Cardiac muscle cell (in vitro differentiated cells and primary cell): ENCODE measurements around the gene NTRK2. TPM values are rescaled to one million over a fixed set of nuclear protein-coding genes. Genes with fewer than 3 reads are reported as not detected.

Experiments used
- DNase-seq, 2 donors: peaks; one replicate each; pipeline versions ENCODE4 v3.0.0 to v3.0.0-alpha.2; 2010 to 2017; ENCODE audit warnings: low read depth in 1 of 2, low spot score in 1 of 2
- H3K27ac ChIP-seq: fragments of 200-600 bp; sonication (generic); 2 replicates; pipeline ENCODE4 v1.5.1; 2016
- H3K27me3 ChIP-seq: fragments of 200-600 bp; sonication (generic); 2 replicates; pipeline ENCODE4 v1.6.0; 2016; ENCODE audit warnings: control low read depth
- H3K36me3 ChIP-seq: fragments of 200-600 bp; sonication (generic); 2 replicates; pipeline ENCODE4 v1.5.1; 2016; ENCODE audit warnings: control low read depth
- H3K4me1 ChIP-seq: fragments of 200-600 bp; sonication (generic); 2 replicates; pipeline ENCODE4 v1.8.1; 2017; ENCODE audit warnings: low read depth, mild to moderate bottlenecking, mixed run types
- H3K4me3 ChIP-seq: fragments of 200-600 bp; sonication (generic); 2 replicates; pipeline ENCODE4 v1.5.1; 2016; ENCODE audit warnings: mild to moderate bottlenecking
- H3K9me3 ChIP-seq: fragments of 200-600 bp; sonication (generic); 2 replicates; pipeline ENCODE4 v1.5.1; 2017; ENCODE audit warnings: low read depth, mild to moderate bottlenecking, control low read depth
- polyA plus RNA-seq: library from polyadenylated mRNA; unstranded; fragments of >200 nt; fragmentation: Nextera tagmentation; extraction: Ambion mirVana; gene quantifications from 2 replicates; pipeline ENCODE4 v1.2.1, GENCODE V29; 2016
- total RNA-seq: library from RNA; depleted of rRNA; stranded (reverse); fragments of >200 nt; gene quantifications from 2 replicates; pipeline ENCODE4 v1.2.3, GENCODE V29; 2016
- TF ChIP-seq, protein P1 (sequence below): IDR thresholded peaks from 2 replicates; pipeline ENCODE4 v1.5.1; 2012; ENCODE audit warnings: low read depth, mild to moderate bottlenecking, low read length

NTRK2 gene
- total and polyA plus RNA-seq, 2 experiments from 2014 or later = 1.3 TPM

DNA sequence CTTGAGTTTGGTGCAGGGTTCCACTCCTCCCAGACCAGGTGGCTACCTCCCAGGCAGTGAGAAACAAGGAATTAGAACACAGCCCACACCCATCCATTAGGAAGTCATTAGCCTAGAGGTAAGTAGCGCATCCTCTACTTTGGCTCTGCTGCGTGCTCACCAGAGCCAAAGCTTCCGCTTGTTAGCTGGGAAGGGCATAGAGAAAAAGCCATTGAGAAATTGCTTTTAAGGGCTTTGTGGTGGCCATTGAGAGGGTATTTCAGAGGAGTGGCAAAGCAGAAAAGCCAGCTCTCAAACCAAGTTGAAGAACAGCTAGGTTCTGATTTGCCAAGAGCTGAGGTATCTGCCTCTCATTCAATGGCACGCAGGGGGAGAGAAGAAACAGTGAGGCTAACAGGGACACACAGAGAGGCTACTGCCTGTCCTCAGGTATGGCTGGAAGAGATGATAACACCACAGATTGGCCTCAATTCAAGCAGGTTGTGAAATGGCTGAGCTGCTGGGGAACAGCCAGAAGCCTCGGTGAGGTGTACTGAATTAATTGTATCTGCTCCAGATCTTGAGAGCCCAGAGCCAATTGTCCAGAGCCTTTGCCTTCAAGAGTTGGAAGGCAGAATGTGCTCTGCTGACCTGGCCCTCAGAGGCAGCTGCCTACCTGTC, 119.4 kb downstream of the NTRK2 start:
- no peak overlapping the region for H3K4me3 ChIP-seq
- no peaks in the 10 kb centered on the region for H3K27me3 ChIP-seq
- no peaks in the 10 kb centered on the region for H3K36me3 ChIP-seq
- H3K27ac ChIP-seq = no peak overlapping the region
- no peak for DNase-seq
- H3K4me1 ChIP-seq = no peaks in the 10 kb centered on the region
- TF ChIP-seq, protein P1, sequence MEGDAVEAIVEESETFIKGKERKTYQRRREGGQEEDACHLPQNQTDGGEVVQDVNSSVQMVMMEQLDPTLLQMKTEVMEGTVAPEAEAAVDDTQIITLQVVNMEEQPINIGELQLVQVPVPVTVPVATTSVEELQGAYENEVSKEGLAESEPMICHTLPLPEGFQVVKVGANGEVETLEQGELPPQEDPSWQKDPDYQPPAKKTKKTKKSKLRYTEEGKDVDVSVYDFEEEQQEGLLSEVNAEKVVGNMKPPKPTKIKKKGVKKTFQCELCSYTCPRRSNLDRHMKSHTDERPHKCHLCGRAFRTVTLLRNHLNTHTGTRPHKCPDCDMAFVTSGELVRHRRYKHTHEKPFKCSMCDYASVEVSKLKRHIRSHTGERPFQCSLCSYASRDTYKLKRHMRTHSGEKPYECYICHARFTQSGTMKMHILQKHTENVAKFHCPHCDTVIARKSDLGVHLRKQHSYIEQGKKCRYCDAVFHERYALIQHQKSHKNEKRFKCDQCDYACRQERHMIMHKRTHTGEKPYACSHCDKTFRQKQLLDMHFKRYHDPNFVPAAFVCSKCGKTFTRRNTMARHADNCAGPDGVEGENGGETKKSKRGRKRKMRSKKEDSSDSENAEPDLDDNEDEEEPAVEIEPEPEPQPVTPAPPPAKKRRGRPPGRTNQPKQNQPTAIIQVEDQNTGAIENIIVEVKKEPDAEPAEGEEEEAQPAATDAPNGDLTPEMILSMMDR = no peak
- no peaks in the 10 kb centered on the region for H3K9me3 ChIP-seq

DNA sequence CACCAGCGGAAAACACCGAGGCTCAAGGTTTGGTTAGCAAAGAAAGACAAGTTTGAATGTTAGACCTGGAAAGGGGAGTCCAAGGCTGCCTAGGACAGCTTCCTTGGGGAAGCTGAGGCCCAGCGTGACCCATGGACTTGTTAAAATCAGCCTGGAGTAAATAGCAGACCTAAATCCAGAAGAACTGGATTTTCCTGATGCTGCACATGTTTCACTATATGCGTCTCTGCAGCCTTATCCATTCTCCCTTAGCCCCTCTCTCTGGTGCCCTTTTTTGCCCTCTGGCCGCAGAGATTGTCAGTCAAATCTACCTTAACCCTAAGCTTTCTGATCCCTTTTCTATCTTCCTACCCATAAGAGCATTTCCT, 119.9 kb downstream of the NTRK2 start:
- no peaks in the 10 kb centered on the region for H3K36me3 ChIP-seq
- H3K27me3 ChIP-seq = no peaks in the 10 kb centered on the region
- no peaks in the 10 kb centered on the region for H3K9me3 ChIP-seq
- H3K4me3 ChIP-seq = no peak overlapping the region
- TF ChIP-seq, protein P1 = no peak
- H3K4me1 ChIP-seq = no peaks in the 10 kb centered on the region
- no peak for DNase-seq
- no peak overlapping the region for H3K27ac ChIP-seq

DNA sequence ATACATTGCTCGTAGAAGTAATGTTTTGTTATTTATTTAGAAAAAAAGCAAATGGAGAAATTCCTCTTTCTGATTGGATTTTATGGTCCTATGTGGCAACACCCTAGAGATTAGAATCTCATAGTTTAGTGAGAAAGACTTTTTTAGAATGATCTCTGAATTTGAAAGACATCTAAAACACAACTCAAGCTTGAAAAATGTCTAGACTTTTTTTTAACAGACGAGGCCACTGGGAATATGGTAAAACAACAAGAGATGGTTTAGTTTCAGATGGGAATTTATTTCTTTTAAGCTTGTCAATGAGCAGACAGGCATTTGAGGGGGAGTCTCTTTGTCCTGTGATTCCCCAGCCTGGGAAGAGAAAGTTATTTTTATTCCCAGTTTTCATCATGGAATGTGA, 122.1 kb downstream of the NTRK2 start:
- Histone ChIP-seq H3K27ac (no peak overlapping the region), H3K4me3 (no peak overlapping the region), H3K4me1 (no peaks in the 10 kb centered on the region), H3K27me3 (no peaks in the 10 kb centered on the region), H3K36me3 (no peaks in the 10 kb centered on the region), H3K9me3 (no peaks in the 10 kb centered on the region)
- TF ChIP-seq, protein P1 = no peak
- no peak for DNase-seq

DNA sequence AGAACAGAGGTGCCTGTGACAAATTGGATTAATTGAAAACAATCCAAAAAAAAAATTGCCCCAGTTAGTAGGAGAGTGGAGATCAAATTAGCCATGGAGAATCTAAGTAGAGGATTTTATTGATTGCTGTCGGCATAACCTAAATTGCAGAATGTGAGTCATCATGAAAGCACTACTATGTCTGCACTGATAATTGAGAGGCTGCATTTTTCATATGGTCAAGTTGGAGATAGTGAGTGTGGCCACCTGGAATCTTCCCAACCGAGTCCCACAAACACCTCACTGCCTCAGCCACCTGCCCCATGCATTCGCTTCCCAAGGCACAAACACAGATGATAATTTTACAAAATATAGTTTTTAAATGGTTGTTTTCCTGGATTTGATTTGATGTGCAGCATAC, 123.7 kb downstream of the NTRK2 start:
- no peaks in the 10 kb centered on the region for H3K36me3 ChIP-seq
- H3K4me3 ChIP-seq = no peak overlapping the region
- no peak overlapping the region for H3K27ac ChIP-seq
- no peaks in the 10 kb centered on the region for H3K27me3 ChIP-seq
- H3K4me1 ChIP-seq = no peaks in the 10 kb centered on the region
- TF ChIP-seq, protein P1 = no peak
- H3K9me3 ChIP-seq = no peaks in the 10 kb centered on the region
- DNase-seq = no peak

DNA sequence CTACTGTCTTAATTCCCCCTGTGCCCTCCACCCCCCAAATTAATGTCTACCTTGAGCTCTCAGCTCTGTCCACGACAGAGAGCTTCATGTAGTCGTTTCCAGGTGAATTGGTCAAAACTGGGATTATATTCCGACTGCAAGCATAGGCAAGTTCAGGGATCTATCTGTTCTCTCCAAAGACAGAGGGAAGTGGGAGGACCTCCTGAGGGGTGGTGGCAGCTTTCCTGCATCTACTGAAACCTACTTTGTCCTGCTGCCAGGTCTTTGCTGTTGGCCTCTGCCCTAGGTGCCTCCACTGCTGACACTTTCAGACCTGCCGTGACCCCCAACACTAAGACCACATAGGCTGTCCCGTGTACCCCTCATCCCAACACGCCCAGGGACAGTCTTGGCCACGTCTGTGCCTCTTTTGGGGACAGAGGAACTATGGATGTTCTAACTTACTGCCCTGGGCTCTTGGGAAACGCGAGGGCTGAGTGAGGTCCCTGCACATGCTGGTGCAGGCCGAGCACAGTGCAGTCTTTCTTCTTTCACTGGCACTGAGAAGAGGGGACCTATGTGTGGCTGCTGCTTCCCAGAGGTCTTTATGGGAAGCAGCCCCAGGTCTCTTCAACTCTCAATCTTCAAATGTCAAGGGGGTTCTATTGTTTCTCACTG, 125.6 kb downstream of the NTRK2 start:
- H3K4me1 ChIP-seq = no peaks in the 10 kb centered on the region
- H3K9me3 ChIP-seq = no peaks in the 10 kb centered on the region
- TF ChIP-seq, protein P1 = no peak
- no peak overlapping the region for H3K27ac ChIP-seq
- DNase-seq = no peak
- H3K4me3 ChIP-seq = no peak overlapping the region
- no peaks in the 10 kb centered on the region for H3K36me3 ChIP-seq
- no peaks in the 10 kb centered on the region for H3K27me3 ChIP-seq
